GM23248 (cell line): ENCODE measurements around the gene BAIAP2L2.

Source experiments
- EZH2 ChIP-seq: fragments of 200-600 bp; sonication (generic); IDR thresholded peaks from 2 replicates; pipeline ENCODE4 v1.6.1; 2018; ENCODE audit warnings: antibody characterized with exemption, mild to moderate bottlenecking; ENCODE audit not compliant: insufficient read depth, poor library complexity, severe bottlenecking
- EZH2phosphoT487 ChIP-seq: fragments of 200-600 bp; sonication (generic); IDR thresholded peaks from 2 replicates; pipeline ENCODE4 v1.6.1; 2018; ENCODE audit warnings: antibody characterized with exemption, moderate library complexity, mild to moderate bottlenecking, low read depth; ENCODE audit not compliant: insufficient read depth

DNA sequence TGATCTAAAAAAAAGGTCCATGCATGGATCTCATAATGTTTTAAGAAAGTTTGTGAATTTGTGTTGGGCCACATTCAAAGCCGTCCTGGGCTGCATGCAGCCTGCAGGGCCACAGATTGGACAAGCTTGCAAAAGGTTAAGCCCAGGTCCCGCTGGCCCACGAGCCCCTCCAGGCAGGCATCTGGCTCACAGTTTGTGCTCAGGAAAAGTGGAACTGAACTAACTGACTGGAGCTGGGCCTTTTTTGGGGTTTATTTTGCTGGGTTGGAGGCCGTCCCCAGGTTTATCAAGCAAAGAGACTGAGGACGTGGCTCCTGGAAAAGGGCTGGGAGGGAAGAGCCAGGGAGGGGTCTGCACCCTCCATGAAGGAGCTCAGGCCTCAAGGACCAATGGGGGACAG, 32.1 kb upstream of the BAIAP2L2 start:
- no peak for TF ChIP-seq EZH2phosphoT487
- TF ChIP-seq EZH2 = no peak
